ENCODE results near the gene DCTN1. TPM values are rescaled to one million over a fixed set of nuclear protein-coding genes. Genes with fewer than 3 reads are reported as not detected.
"Not testable (repeated sequence)": the region's sequence is repeated elsewhere in the genome, so short reads cannot be mapped to it uniquely, and the experiment has no call there.

The DCTN1 gene
- total RNA-seq, 4 donors from 2014 or later, result 83.4 to 122 (median 105) TPM

DNA sequence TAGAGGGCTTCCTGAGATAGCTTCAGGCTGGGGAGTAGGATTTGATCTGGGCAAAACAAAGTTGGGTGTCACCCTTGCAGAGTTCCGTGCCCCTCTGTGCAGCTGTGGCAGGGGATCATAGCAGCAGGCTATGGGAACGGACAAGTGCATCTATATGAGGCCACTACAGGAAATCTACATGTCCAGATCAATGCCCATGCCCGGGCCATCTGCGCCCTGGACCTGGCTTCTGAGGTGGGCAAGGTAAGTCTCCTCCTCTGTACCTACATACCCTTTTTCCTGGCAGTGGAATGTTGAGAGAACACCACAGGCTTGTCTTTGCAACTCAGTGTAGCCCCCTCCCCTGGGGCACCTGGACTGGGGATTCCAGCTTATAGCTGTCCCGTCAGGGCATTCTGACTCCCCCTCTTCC lies 44.9 kb upstream of the DCTN1 start:
- Histone ChIP-seq H3K9me3 (no peaks in the 10 kb centered on the region), H3K4me1 (peaks cover 23% of the 10 kb centered on the region), H3K27ac (no peak overlapping the region), H3K36me3 (peaks cover 45% of the 10 kb centered on the region), H3K27me3 (no peaks in the 10 kb centered on the region), H3K4me3 (no peak overlapping the region)
- 88% methylated on average over 4 of the region's 5 CpGs for WGBS
- no peak for TF ChIP-seq POLR2AphosphoS5 (IDR thresholded peaks at IDR 0.05)
- no peak for TF ChIP-seq EP300 (IDR thresholded peaks at IDR 0.05)
- no peak for TF ChIP-seq POLR2A (IDR thresholded peaks at IDR 0.05)
- no peak for TF ChIP-seq CTCF (IDR thresholded peaks at IDR 0.05)
- peak in 1 of 2 donors; percentile 49 for DNase-seq (ENCODE audit: low spot score in 2 of 2)

DNA sequence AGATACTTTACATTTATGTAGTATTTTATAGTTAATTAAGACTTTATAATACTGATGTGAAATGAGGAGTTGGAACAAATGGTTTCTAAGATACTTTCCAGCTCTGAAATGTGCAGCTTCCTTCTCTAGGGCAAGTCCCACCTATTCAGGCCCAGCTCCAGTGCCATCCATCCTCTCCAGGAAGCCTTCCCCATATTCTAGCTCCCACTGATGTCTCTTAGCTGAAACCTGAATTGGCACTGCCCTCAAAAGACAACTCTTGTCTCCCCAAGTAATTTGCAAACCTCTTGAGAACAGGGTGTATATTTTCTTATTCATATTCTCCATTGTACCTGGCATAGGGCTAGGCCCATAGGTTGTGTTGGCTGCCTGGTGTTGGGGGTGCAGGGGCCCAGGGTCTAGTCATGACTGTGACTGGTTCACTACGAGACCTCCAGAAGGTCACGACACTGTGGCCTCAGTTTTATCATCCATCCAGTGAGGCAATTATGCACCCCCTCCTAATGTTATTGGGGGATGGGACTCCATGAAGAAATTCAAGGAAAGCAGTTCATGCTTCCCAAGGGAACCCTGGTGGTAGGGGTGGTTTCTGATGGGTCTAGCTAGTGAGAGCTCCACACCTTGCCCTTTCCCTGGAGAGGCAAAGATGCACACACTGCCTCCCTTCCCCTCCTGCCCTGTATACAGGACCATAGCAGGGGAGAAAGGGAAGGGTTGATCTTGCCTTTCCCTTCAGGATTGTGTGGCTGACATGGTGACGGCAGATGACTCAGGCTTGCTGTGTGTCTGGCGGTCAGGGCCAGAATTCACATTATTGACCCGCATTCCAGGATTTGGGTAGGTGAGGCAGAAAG lies 44.3 kb upstream of the DCTN1 start:
- Histone ChIP-seq H3K27ac (no peak overlapping the region), H3K27me3 (no peaks in the 10 kb centered on the region), H3K36me3 (peaks cover 38% of the 10 kb centered on the region), H3K9me3 (no peaks in the 10 kb centered on the region), H3K4me3 (no peak overlapping the region), H3K4me1 (peaks cover 23% of the 10 kb centered on the region)
- 87% methylated on average over 5 of the region's 5 CpGs for WGBS
- no peak for TF ChIP-seq POLR2AphosphoS5 (IDR thresholded peaks at IDR 0.05)
- no peak for TF ChIP-seq CTCF (IDR thresholded peaks at IDR 0.05)
- TF ChIP-seq EP300 (IDR thresholded peaks at IDR 0.05), result no peak
- no peak for TF ChIP-seq POLR2A (IDR thresholded peaks at IDR 0.05)
- DNase-seq (ENCODE audit: low spot score in 2 of 2), result peak in 1 of 2 donors; percentile 40

GRCh38 chr2:74423231-74424095 lies 43.4 kb upstream of the DCTN1 start:
- peak in 1 of 2 donors; percentile 61 for DNase-seq (ENCODE audit: low spot score in 2 of 2)
- Histone ChIP-seq H3K27ac (no peak overlapping the region), H3K4me1 (peaks cover 23% of the 10 kb centered on the region), H3K27me3 (no peaks in the 10 kb centered on the region), H3K9me3 (no peaks in the 10 kb centered on the region), H3K36me3 (peaks cover 29% of the 10 kb centered on the region), H3K4me3 (no peak overlapping the region)
- TF ChIP-seq EP300 (IDR thresholded peaks at IDR 0.05) (no peak), POLR2AphosphoS5 (IDR thresholded peaks at IDR 0.05) (no peak), CTCF (IDR thresholded peaks at IDR 0.05) (no peak), POLR2A (IDR thresholded peaks at IDR 0.05) (no peak)
- 79% methylated on average over 9 of the region's 9 CpGs for WGBS

- Histone ChIP-seq H3K4me1 (peaks cover 23% of the 10 kb centered on the region), H3K27ac (peak within 1 kb of the TSS; percentile 47), H3K9me3 (no peaks in the 10 kb centered on the region), H3K27me3 (no peaks in the 10 kb centered on the region), H3K4me3 (peak within 1 kb of the TSS; percentile 73), H3K36me3 (peaks cover 8% of the 10 kb centered on the region)
- peak in 1 of 2 donors; percentile 90 for DNase-seq (ENCODE audit: low spot score in 2 of 2)
- WGBS, result under 1% methylated on average over 13 of the region's 57 CpGs
- peak in 1 of 2 donors; percentile 34 for TF ChIP-seq POLR2A (IDR thresholded peaks at IDR 0.05)
- peak in 1 of 3 donors; percentile 80 for TF ChIP-seq POLR2AphosphoS5 (IDR thresholded peaks at IDR 0.05)
- TF ChIP-seq EP300 (IDR thresholded peaks at IDR 0.05), result no peak
Measured at GRCh38 chr2:74421221-74421870, 41.2 kb upstream of the DCTN1 start, which contains the start of the genes C2orf81 and WDR54. TSS of gene C2orf81 (minus strand) at chr2:74421619. CDS start at chr2:74421560, 59 bp downstream. TSS of gene WDR54 (plus strand) at chr2:74421730. CDS start at chr2:74422154, 424 bp downstream.

DNA sequence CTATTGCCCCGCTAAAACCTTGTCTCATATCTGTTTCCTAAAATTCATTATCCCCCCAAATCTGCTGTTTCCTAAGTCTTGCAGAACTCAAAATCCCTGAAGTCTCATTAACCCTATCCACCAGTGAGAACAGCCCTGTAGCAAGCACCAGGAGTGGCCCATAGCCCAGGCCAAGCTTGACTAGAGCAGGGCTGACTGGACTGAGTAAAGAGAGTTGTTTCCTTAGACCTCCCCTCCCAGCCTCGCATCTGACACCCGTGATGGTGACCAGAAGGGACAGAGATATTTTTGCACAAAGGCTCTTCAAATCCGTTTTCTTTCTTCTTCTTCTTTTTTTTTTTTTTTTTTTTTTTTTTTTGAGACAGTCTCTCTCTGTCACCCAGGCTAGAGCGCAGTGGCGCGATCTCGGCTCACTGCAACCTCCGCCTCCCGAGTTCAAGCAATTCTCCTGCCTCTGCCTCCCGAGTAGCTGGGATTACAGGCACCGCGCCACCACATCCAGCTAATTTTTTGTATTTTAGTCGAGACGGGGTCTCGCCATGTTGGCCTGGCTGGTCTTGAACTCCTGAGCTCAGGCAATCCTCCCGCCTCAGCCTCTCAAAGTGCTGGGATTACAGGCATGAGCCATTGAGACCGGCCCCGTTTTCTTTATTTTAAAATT lies 40.5 kb upstream of the DCTN1 start:
- H3K36me3 ChIP-seq; H3K27ac ChIP-seq; H3K27me3 ChIP-seq; DNase-seq (ENCODE audit: low spot score in 2 of 2); H3K9me3 ChIP-seq: not testable (repeated sequence)
- WGBS, result 78% methylated on average over 19 of the region's 19 CpGs
- Histone ChIP-seq H3K4me3 (peak overlapping the region; percentile 73), H3K4me1 (peaks cover 24% of the 10 kb centered on the region)

All from suprapubic skin (tissue), 4 donors.